Measurements from ENCODE around the gene CLDN14. TPM values are rescaled to one million over a fixed set of nuclear protein-coding genes. Genes with fewer than 3 reads are reported as not detected.

Gene CLDN14
- polyA plus RNA-seq, 3 donors, result 2.8 to 5.1 (median 4.0) TPM

GRCh38 chr21:36436829-36437744, 42.8 kb downstream of the CLDN14 start:
- DNase-seq, result no peak

GRCh38 chr21:36434144-36434543, 45.8 kb downstream of the CLDN14 start:
- DNase-seq, result no peak

GRCh38 chr21:36433059-36433709, 46.7 kb downstream of the CLDN14 start:
- DNase-seq, result no peak

GRCh38 chr21:36431252-36431651, 48.7 kb downstream of the CLDN14 start:
- no peak for DNase-seq

GRCh38 chr21:36430841-36431240, 49.1 kb downstream of the CLDN14 start:
- DNase-seq, result no peak

GRCh38 chr21:36429947-36430546, 49.9 kb downstream of the CLDN14 start:
- peak; percentile 65 for DNase-seq

GRCh38 chr21:36428761-36429432, 51.0 kb downstream of the CLDN14 start:
- peak; percentile 26 for DNase-seq

GRCh38 chr21:36427502-36427901, 52.4 kb downstream of the CLDN14 start:
- no peak for DNase-seq

- DNase-seq, result no peak
Observed at GRCh38 chr21:36425286-36425685, 54.6 kb downstream of the CLDN14 start.

GRCh38 chr21:36424592-36424991, 55.3 kb downstream of the CLDN14 start:
- DNase-seq, result no peak

- no peak for DNase-seq
Observed at GRCh38 chr21:36423771-36424433, 56.0 kb downstream of the CLDN14 start.

- DNase-seq, result peak; percentile 26
Observed at GRCh38 chr21:36422279-36423098, 57.4 kb downstream of the CLDN14 start.

- DNase-seq, result no peak
Observed at GRCh38 chr21:36420571-36421339, 59.2 kb downstream of the CLDN14 start.

GRCh38 chr21:36419996-36420395, 59.9 kb downstream of the CLDN14 start:
- DNase-seq, result peak; percentile 90

GRCh38 chr21:36419241-36419640, 60.7 kb downstream of the CLDN14 start:
- DNase-seq, result no peak

- no peak for DNase-seq
Observed at GRCh38 chr21:36415375-36415774, 64.5 kb downstream of the CLDN14 start.

GRCh38 chr21:36412916-36413315, 67.0 kb downstream of the CLDN14 start:
- no peak for DNase-seq

- no peak for DNase-seq
Observed at GRCh38 chr21:36411301-36411700, 68.6 kb downstream of the CLDN14 start.
